GM18870 (cell line): Measurements from ENCODE around the gene CRYGN.

ENCODE experiments used
- ATAC-seq: cut with Tn5 transposase; IDR thresholded peaks from one replicate; pipeline ENCODE4 v1.9.1; 2021; ENCODE audit warnings: moderate library complexity; ENCODE audit not compliant: unreplicated experiment

Gene CRYGN

DNA sequence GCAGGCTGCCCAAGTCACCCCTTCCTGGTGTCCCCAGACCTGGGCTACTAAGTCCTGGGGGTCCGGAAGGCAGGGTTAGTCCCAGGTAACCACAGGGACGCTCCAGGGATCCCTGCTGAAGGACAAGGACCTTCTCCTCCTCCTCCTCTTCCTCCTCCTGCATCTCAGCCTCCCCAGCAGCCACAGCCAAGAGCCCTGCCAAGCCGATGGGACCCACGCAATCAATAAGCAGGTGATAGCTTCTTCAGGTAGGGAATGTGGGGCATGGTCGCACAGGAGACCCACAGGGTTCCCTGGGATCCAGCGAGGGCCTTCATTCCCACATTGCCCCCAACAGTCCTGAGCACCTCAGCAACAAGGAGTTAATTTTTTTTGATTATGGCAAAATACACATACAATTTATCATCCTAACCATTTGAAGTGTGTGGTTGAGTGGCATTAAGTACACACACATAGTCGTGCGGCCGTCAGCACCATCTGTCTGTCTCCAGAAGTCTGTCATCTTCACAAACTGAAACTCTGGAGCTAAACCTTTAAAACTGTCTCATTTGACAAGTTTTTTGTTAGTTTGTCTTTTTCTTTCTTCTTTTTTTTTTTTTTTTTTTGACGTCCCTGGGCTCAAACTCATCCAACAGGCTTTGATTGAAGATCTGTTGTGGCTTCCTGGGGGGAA, 12.1 kb downstream of the CRYGN start:
- ATAC-seq: no peak

DNA sequence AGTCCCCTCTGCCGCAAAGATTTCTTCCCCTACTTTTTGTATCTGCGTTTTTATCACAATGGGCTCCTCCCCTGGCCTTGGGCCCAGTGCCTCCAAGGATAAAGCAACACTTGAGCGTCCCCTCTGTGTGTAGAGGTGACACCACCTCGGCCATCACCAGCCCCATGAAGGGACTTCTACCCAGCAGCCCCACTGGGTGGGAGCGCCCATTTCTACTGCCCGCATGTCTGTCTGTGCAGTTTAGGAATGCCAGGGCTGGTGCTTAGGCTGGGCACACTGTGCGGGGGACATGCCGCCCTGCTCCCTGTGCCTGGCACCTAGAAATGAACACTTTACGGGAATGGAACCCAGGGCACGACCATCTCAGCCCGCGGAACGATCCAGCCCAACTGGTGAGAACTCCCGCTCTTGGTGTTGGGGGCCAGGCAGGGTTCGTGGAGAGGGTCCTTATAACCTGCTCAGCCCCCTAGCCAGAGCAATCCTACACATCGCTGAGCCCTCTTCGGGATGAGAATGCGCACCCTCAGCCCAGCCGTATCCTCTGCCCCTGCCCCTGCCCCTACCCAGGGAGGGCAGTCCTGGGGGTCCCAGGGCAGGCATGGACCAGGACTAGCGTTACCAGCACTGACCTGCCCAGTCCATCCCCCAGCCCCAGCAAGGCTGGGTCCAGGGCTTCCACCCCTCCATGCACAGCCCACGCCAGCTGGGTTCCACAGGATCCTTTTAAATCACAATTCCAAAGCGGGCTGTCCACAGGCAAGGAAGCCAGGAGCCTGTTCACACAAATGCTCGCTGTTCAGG, 12.8 kb downstream of the CRYGN start:
- no peak for ATAC-seq

DNA sequence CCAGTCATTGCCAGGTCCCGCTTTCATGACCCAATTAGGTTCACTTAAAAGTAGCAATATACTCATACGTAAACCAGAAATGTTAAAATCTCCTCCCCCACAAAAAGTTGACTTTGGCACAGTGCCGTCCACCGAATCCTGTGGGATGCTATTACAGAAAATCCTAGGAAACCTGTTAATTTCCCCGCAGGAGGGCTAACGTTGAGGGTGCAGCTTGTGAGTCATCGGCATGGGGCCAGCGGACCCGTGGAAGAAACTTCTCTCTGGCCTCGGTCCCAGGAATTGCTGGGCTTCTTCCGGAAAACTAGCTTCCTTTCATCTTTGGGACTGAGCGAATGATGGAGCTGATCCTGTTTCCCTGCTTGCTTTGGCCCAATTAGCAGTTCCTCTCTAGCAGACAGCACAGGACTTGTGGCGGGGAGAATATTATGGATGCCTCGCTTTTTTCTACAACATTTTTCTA, 13.5 kb downstream of the CRYGN start:
- ATAC-seq: no peak

- ATAC-seq: no peak
Observed at GRCh38 chr7:151425670-151426440, 14.1 kb downstream of the CRYGN start.

DNA sequence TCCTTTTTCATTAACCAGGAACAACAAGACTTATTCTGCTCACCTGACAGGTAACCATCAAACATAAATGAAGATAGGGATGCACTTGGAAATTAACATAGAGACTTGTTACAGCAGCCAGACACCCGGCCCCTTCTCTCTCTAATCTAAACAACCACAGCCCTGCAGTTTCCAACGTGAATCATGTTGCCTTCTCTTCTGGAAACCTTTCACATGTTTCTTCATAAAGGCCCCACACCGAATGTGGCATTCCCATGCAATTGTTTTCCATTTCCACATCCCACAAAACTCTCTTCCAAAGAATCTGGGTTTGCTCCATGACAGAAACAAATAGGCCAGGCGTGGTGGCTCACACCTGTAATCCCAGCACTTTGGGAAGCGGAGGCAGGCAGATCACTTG, 15.1 kb downstream of the CRYGN start:
- ATAC-seq: no peak

- no peak for ATAC-seq
Observed at GRCh38 chr7:151423936-151424335, 16.0 kb downstream of the CRYGN start.

- ATAC-seq: no peak
Observed at GRCh38 chr7:151423226-151423625, 16.7 kb downstream of the CRYGN start.

GRCh38 chr7:151422212-151422611, 17.7 kb downstream of the CRYGN start:
- no peak for ATAC-seq

DNA sequence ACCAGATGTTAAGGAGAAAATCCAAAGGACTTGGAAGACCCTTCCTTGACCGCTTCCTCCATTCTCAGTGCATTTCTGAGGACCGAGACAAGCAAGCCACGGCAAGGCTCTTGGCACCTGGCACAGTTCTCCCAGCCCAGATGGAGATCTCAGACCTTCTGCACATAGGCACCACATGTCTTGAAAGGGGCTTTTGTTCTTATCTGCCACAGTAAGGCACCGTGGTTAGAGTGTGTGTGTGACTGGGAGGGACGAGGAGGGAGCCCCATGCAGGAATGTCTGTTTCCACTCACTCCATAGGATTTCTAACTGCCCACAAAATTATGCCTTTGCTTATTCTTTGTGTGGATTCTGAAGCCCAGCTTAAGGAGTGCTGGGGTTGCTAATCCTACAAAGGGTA, 19.8 kb downstream of the CRYGN start:
- no peak for ATAC-seq

- ATAC-seq: no peak
Observed at GRCh38 chr7:151416941-151417315, 23.0 kb downstream of the CRYGN start.

DNA sequence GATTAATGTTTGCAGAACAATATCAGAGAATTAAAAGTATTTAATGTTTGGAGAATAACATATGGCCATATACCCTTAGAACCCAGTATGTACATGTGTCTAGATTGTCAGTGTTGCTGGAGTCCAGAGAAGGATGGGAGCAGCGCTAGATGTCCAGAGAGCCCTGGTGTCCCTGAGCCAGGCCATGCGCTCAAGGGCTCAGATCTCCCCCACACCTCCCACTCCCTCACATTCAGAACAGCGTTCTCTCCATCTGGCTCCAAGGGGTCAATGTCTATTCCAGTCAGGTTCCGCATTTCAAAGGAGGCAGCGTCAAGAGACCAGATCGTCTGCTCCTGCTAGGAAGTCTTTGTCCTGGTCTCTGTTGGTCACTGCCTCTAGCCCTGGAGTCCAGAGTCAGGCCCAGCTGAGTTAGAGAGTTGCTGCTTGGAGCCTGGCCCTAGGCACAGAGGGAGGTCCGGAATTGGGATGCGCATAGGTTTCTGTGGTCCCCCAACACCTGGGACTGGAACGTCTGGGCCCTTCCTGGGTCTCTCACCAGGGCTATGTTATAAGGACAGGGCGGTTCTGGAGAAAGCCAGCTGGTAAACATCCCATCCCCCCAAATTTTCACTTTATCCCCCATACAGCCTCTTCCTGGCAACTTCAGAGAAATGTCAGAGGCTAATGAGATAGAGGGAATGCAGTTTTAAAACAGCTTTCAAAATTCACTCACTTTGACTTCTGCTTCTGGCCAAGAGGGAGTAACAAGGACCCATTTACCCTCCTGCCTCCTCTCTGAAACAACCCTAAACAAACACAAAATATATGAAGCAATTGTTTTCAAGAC, 23.6 kb downstream of the CRYGN start:
- no peak for ATAC-seq

DNA sequence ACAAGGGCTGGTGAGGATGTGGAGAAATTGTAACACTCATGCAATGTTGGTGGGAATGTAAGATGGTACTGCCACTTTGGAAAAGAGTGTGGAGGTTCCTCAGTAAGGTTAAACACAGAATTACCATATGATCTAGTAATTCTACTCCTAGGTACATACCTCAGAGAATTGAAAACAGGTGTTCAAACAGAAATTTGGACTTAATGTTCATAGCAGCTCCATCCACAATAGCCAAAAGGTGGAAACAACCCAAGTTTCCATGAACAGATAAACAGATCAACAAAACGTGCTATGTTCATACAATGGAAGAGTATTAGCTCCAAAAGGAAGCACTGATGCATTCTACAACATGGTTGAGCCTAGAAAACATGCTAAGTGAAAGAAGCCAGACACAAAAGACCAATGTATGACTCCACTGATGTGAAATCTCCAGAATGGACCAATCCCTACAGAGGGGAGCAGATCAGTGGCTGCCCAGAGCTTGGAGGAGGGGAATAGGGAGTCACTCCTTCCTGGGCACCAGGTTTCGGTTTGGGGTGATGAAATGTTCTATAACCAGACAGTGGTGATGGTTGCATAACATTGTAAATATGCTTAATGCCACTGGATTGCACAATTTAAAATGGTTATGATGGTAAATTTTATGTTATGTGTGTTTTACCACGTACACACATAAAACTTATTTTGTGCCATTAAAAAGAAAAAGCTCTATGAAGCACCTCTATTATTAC, 24.4 kb downstream of the CRYGN start:
- ATAC-seq: no peak

- ATAC-seq: no peak
Observed at GRCh38 chr7:151413241-151413640, 26.7 kb downstream of the CRYGN start.

GRCh38 chr7:151412318-151412717, 27.6 kb downstream of the CRYGN start:
- no peak for ATAC-seq

DNA sequence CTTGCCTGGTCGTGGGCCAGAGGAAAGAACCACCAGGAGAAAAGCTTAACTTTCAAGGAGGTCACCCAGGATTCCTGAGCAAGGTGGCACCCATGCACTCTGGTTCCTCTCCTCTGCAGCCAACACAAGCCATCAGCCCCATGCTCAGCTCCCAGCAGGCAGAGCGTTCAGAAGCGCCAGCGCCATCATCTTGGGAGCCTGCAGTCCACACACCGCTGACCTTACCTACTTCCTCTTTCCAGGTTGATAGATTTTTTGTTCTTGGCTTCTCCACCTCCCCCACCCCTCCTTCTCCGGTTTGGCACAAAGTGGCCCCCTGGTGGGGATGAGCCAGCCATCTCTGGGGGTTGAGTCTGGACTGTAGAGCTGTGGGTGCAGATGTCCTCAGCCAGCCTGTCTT, 28.4 kb downstream of the CRYGN start:
- no peak for ATAC-seq

- no peak for ATAC-seq
Observed at GRCh38 chr7:151410405-151411390, 29.2 kb downstream of the CRYGN start.

DNA sequence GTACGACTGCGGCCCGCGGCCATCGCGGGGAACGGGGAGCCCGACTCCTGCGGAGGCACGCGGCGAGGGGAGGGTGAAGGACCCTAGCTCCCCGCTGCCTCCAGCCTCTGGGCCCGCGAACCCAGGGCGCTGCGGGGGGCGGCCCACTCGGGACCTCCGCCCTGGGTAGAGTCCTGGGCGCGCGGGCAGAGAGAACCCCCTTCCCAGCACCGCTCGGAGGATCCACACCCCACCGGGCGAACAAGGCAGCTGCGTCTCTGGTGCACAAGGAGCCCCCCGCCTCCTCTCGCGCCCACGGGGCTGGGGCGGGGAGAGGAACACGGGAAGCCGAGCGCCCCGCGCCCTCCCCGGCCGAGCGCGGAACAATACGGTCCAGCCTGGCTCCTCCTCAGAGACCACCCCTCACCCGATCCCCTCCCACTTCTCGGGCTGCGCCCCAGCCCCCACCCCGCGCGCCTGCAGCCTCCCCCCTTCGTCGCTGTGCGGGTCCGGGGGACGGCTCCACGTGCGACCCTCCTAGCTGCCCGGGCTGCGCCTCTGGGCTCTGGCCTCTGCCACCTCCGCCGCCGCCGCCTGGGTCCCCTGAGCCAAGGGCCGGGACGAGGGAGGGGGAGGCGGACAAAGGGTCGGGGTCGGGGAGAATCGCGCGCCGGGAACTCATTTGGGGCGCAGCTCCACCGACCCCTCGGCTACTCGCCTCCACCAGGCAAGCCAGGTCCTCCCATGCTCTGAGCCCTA, 30.1 kb downstream of the CRYGN start, which contains the start of gene WDR86:
TSS of gene WDR86 (minus strand) at position 372 of the 738 bp plus-strand sequence. CDS start 449 bp downstream, outside the sequence.
- ATAC-seq: no peak
